Stomach (tissue), 9 donors: ENCODE measurements around the gene P2RY11. TPM values are rescaled to one million over a fixed set of nuclear protein-coding genes. Genes with fewer than 3 reads are reported as not detected.
A peak's percentile ranks its signal among the peaks of the same experiment; 100 is the strongest.

Experiments used
- DNase-seq, 2 donors: peaks; one replicate each; pipeline versions ENCODE4 v3.0.0 to v3.0.0-alpha.2; 2013 to 2019
- H3K27ac ChIP-seq, 5 donors: fragments of 200-600 bp in 4 of 5; sonication (generic) in 4 of 5; one replicate each; pipeline ENCODE4 v1.5.1; 2013 to 2019; ENCODE audit warnings: mild to moderate bottlenecking in 1 of 5, moderate library complexity in 1 of 5
- H3K27me3 ChIP-seq, 3 donors: fragments of 200-600 bp; sonication (generic); one replicate each; pipeline ENCODE4 v1.5.1; 2017 to 2019; ENCODE audit warnings: mixed run types in 1 of 3
- H3K36me3 ChIP-seq, 4 donors: fragments of 200-600 bp; sonication (generic); 1 replicate in 3 of 4; 2 replicates in 1 of 4; pipeline ENCODE4 v1.5.1; 2016 to 2019
- H3K4me1 ChIP-seq, 4 donors: fragments of 200-600 bp; sonication (generic); one replicate each; pipeline ENCODE4 v1.5.1; 2016 to 2019
- H3K4me3 ChIP-seq, 4 donors: fragments of 200-600 bp; sonication (generic) in 3 of 4; one replicate each; pipeline ENCODE4 v1.5.1; 2016 to 2019; ENCODE audit warnings: mild to moderate bottlenecking in 1 of 4
- H3K9me3 ChIP-seq, 4 donors: fragments of 200-600 bp; sonication (generic); one replicate each; pipeline ENCODE4 v1.5.1; 2016 to 2019
- CTCF ChIP-seq, 7 experiments: fragments of 450-650 bp in 4 of 7; fragments of 200-600 bp in 3 of 7; sonication (generic) in 3 of 7; IDR thresholded peaks; one replicate each; pipeline ENCODE4 v1.5.1; 2016 to 2019; ENCODE audit warnings: antibody characterized with exemption in 7 of 7, control low read depth in 2 of 7, mild to moderate bottlenecking in 1 of 7
- EP300 ChIP-seq: sonication (generic); formaldehyde crosslinking; IDR thresholded peaks from one replicate; pipeline ENCODE4 v1.6.1; 2017; ENCODE audit warnings: antibody characterized with exemption
- POLR2A ChIP-seq, 4 donors: fragments of 450-650 bp; IDR thresholded peaks; one replicate each; pipeline ENCODE4 v1.6.1; 2016; ENCODE audit warnings: antibody characterized with exemption in 4 of 4, control low read depth in 2 of 4, mild to moderate bottlenecking in 1 of 4, moderate library complexity in 1 of 4
- POLR2AphosphoS5 ChIP-seq, 3 donors: sonication (generic); formaldehyde crosslinking; IDR thresholded peaks; one replicate each; pipeline ENCODE4 v1.6.1; 2016; ENCODE audit warnings: antibody characterized with exemption in 3 of 3
- WGBS, 5 donors: extraction: QIAGEN DNeasy Blood & Tissue Kit in 3 of 5; methylation state at CpG; one replicate each; pipeline versions ENCODE4 v1.1.5 to v1.1.7; 2013 to 2018; 5-methylcytosine and 5-hydroxymethylcytosine counted together
- intact Hi-C: fragments of 100-400 bp; cut with DNase I; formaldehyde crosslinking; loops from one replicate; pipeline ENCODE4 v1.15.1; 2023; ENCODE audit warnings: low total_unique reads
- polyA plus RNA-seq, 3 donors: library from polyadenylated mRNA; stranded (reverse); fragments of 200-250 nt; gene quantifications; one replicate each; pipeline ENCODE4 v1.2.3, GENCODE V29; 2013
- total RNA-seq, 5 donors: library from RNA; depleted of rRNA; stranded (reverse); fragments of >200 nt; gene quantifications; one replicate each; pipeline versions ENCODE4 v1.1.0 to v1.2.3, GENCODE V29; 2014 to 2016
- donor health status: healthy with polysubstance abuse.
- donor health status: Bipolar disorder and iron deficiency.
- donor health status: healthy.

Gene P2RY11
- total and polyA plus RNA-seq, 8 donors = 1.8 to 24.8 (median 5.0) TPM

- Histone ChIP-seq H3K36me3 (peaks cover 90 to 100% (median 100%) of the 10 kb centered on the region in 4 donors), H3K4me1 (no peaks in the 10 kb centered on the region), H3K9me3 (no peaks in the 10 kb centered on the region), H3K27me3 (no peaks in the 10 kb centered on the region), H3K27ac (no peak overlapping the region), H3K4me3 (no peak overlapping the region)
- 92 to 95% (median 95%) methylated on average over 24 to 27 of the region's 27 CpGs for WGBS, 5 donors
- intact Hi-C loops = no loop called here
- DNase-seq = no peak
- TF ChIP-seq POLR2A (IDR thresholded peaks at IDR 0.05) = no peak
- no peak for TF ChIP-seq POLR2AphosphoS5 (IDR thresholded peaks at IDR 0.05)
- no peak for TF ChIP-seq EP300
- no peak for TF ChIP-seq CTCF (IDR thresholded peaks at IDR 0.05)
Measured at GRCh38 chr19:10138879-10139795, 27.6 kb downstream of the P2RY11 start.

GRCh38 chr19:10139952-10140351 lies 28.5 kb downstream of the P2RY11 start:
- TF ChIP-seq EP300 (no peak), CTCF (IDR thresholded peaks at IDR 0.05) (no peak), POLR2AphosphoS5 (IDR thresholded peaks at IDR 0.05) (no peak), POLR2A (IDR thresholded peaks at IDR 0.05) (no peak)
- DNase-seq = no peak
- H3K36me3 ChIP-seq = peaks cover 94 to 100% (median 100%) of the 10 kb centered on the region in 4 donors
- H3K4me1 ChIP-seq = no peaks in the 10 kb centered on the region
- H3K4me3 ChIP-seq = no peak overlapping the region
- H3K27me3 ChIP-seq = no peaks in the 10 kb centered on the region
- 94 to 97% (median 94%) methylated on average over 16 to 23 of the region's 23 CpGs for WGBS, 5 donors
- H3K9me3 ChIP-seq = no peaks in the 10 kb centered on the region
- no peak overlapping the region for H3K27ac ChIP-seq
- intact Hi-C loops = no loop called here

- intact Hi-C loops = no loop called here
- no peak overlapping the region for H3K27ac ChIP-seq
- DNase-seq = no peak
- no peaks in the 10 kb centered on the region for H3K27me3 ChIP-seq
- TF ChIP-seq CTCF (IDR thresholded peaks at IDR 0.05) (no peak), POLR2AphosphoS5 (IDR thresholded peaks at IDR 0.05) (no peak), POLR2A (IDR thresholded peaks at IDR 0.05) (no peak), EP300 (no peak)
- H3K36me3 ChIP-seq = peaks cover 93 to 100% (median 100%) of the 10 kb centered on the region in 4 donors
- no peaks in the 10 kb centered on the region for H3K9me3 ChIP-seq
- no peak overlapping the region for H3K4me3 ChIP-seq
- 93 to 97% (median 95%) methylated on average over 13 of the region's 13 CpGs for WGBS, 5 donors
- no peaks in the 10 kb centered on the region for H3K4me1 ChIP-seq
Measured at GRCh38 chr19:10141479-10141878, 30.0 kb downstream of the P2RY11 start.

- no peak overlapping the region for H3K4me3 ChIP-seq
- no peak for DNase-seq
- H3K4me1 ChIP-seq = no peaks in the 10 kb centered on the region
- no peaks in the 10 kb centered on the region for H3K27me3 ChIP-seq
- no peak for TF ChIP-seq POLR2A (IDR thresholded peaks at IDR 0.05)
- TF ChIP-seq POLR2AphosphoS5 (IDR thresholded peaks at IDR 0.05) = no peak
- no peak for TF ChIP-seq CTCF (IDR thresholded peaks at IDR 0.05)
- no peak for TF ChIP-seq EP300
- H3K36me3 ChIP-seq = peaks cover 91 to 100% (median 100%) of the 10 kb centered on the region in 4 donors
- H3K27ac ChIP-seq = peak overlapping the region in 1 of 5 donors; percentile 38
- 94 to 98% (median 95%) methylated on average over 12 to 18 of the region's 18 CpGs for WGBS, 5 donors
- H3K9me3 ChIP-seq = no peaks in the 10 kb centered on the region
- intact Hi-C loops = no loop called here
Measured at GRCh38 chr19:10141973-10142372, 30.5 kb downstream of the P2RY11 start.
